ENCODE measurements around the gene ELMO1. TPM values are rescaled to one million over a fixed set of nuclear protein-coding genes. Genes with fewer than 3 reads are reported as not detected.

ELMO1 gene
- total RNA-seq, 1 experiment from 2014 or later = 1.1 TPM

- no peaks in the 10 kb centered on the region for H3K4me1 ChIP-seq (ENCODE audit: control insufficient read depth in 1 of 2, insufficient read depth in 2 of 2, low read length in 2 of 2)
- H3K4me3 ChIP-seq (replicated peaks in 1 of 2; ENCODE audit: low read depth in 1 of 2, low read length in 2 of 2) = no peak overlapping the region
- intact Hi-C loops (cut with micrococcal nuclease) = no loop called here
- no peaks in the 10 kb centered on the region for H4K20me1 ChIP-seq (ENCODE audit: insufficient read depth)
- DNase-seq (ENCODE audit: low read depth, low spot score) (no peak), ATAC-seq (no peak)
- H3K36me3 ChIP-seq (ENCODE audit: control insufficient read depth in 1 of 2, insufficient read depth in 2 of 2, low read length in 2 of 2) = no peaks in the 10 kb centered on the region
- no peaks in the 10 kb centered on the region for H3K9me3 ChIP-seq (ENCODE audit: control insufficient read depth in 1 of 2, insufficient read depth in 1 of 2, low read depth in 1 of 2, low read length in 2 of 2)
- ChIA-PET CTCF (no interaction called here), RAD21 (ENCODE audit: low non-redundant PET in 1 of 2, low total read pairs in 2 of 2, uncharacterized antibody in 2 of 2, unreplicated experiment in 2 of 2) (no interaction called here), POLR2A (no interaction called here)
- no peaks in the 10 kb centered on the region for H3K9me2 ChIP-seq (ENCODE audit: insufficient read depth)
- H3K27me3 ChIP-seq (ENCODE audit: insufficient read depth, low read length) = peaks cover 21% of the 10 kb centered on the region
- BruUV-seq (replicated peaks) = no TSS peak
- H3K4me2 ChIP-seq (ENCODE audit: low read length) = no peak overlapping the region
- no peak overlapping the region for H3K9ac ChIP-seq (ENCODE audit: low read length)
- no peak overlapping the region for H3K27ac ChIP-seq (ENCODE audit: low read depth, low read length)
- H2AFZ ChIP-seq (ENCODE audit: low read depth, low read length, poor library complexity, severe bottlenecking) = no peak overlapping the region
- TF ChIP-seq ZNF274 (IDR thresholded peaks at IDR 0.05; ENCODE audit: low read depth, low read length) (no peak), ELF1 (IDR thresholded peaks at IDR 0.05; ENCODE audit: borderline replicate concordance, low read depth) (no peak), SP1 (IDR thresholded peaks at IDR 0.05; ENCODE audit: low read depth) (no peak), EZH2phosphoT487 (IDR thresholded peaks at IDR 0.05; ENCODE audit: borderline replicate concordance) (no peak), SRF (IDR thresholded peaks at IDR 0.05; ENCODE audit: low read depth) (no peak), ATF3 (IDR thresholded peaks at IDR 0.05) (no peak), SIN3A (IDR thresholded peaks at IDR 0.05; ENCODE audit: low read depth) (no peak), CEBPB (IDR thresholded peaks at IDR 0.05; ENCODE audit: low read depth) (no peak), MAX (IDR thresholded peaks at IDR 0.05) (no peak), CBX3 (IDR thresholded peaks at IDR 0.05; ENCODE audit: low read depth) (no peak)
- no peaks in the 10 kb centered on the region for H3K79me2 ChIP-seq (ENCODE audit: insufficient read depth, low read length)
Measured at GRCh38 chr7:37342688-37343471, 105.8 kb downstream of the ELMO1 start.

GRCh38 chr7:37342176-37342687 lies 106.4 kb downstream of the ELMO1 start:
- ChIA-PET POLR2A (no interaction called here), RAD21 (ENCODE audit: low non-redundant PET in 1 of 2, low total read pairs in 2 of 2, uncharacterized antibody in 2 of 2, unreplicated experiment in 2 of 2) (no interaction called here), CTCF (no interaction called here)
- no peaks in the 10 kb centered on the region for H3K79me2 ChIP-seq (ENCODE audit: insufficient read depth, low read length)
- H3K9me3 ChIP-seq (ENCODE audit: control insufficient read depth in 1 of 2, insufficient read depth in 1 of 2, low read depth in 1 of 2, low read length in 2 of 2) = no peaks in the 10 kb centered on the region
- H3K36me3 ChIP-seq (ENCODE audit: control insufficient read depth in 1 of 2, insufficient read depth in 2 of 2, low read length in 2 of 2) = no peaks in the 10 kb centered on the region
- H3K9me2 ChIP-seq (ENCODE audit: insufficient read depth) = no peaks in the 10 kb centered on the region
- H3K4me3 ChIP-seq (replicated peaks in 1 of 2; ENCODE audit: low read depth in 1 of 2, low read length in 2 of 2) = no peak overlapping the region
- intact Hi-C loops (cut with micrococcal nuclease) = no loop called here
- ATAC-seq = no peak
- no peaks in the 10 kb centered on the region for H3K4me1 ChIP-seq (ENCODE audit: control insufficient read depth in 1 of 2, insufficient read depth in 2 of 2, low read length in 2 of 2)
- H2AFZ ChIP-seq (ENCODE audit: low read depth, low read length, poor library complexity, severe bottlenecking) = no peak overlapping the region
- no peak overlapping the region for H3K4me2 ChIP-seq (ENCODE audit: low read length)
- DNase-seq (ENCODE audit: low read depth, low spot score) = no peak
- H3K27ac ChIP-seq (ENCODE audit: low read depth, low read length) = no peak overlapping the region
- peaks cover 17% of the 10 kb centered on the region for H3K27me3 ChIP-seq (ENCODE audit: insufficient read depth, low read length)
- no peaks in the 10 kb centered on the region for H4K20me1 ChIP-seq (ENCODE audit: insufficient read depth)
- BruUV-seq (replicated peaks) = no TSS peak
- no peak overlapping the region for H3K9ac ChIP-seq (ENCODE audit: low read length)
- no peak for TF ChIP-seq RAD21 (IDR thresholded peaks at IDR 0.05; ENCODE audit: low read depth)
- TF ChIP-seq CBX3 (IDR thresholded peaks at IDR 0.05; ENCODE audit: low read depth) = no peak
- no peak for TF ChIP-seq TCF7L2 (IDR thresholded peaks at IDR 0.05; ENCODE audit: borderline replicate concordance, extremely low read depth, insufficient read depth, insufficient read length)
- TF ChIP-seq REST (IDR thresholded peaks at IDR 0.05; ENCODE audit: low read depth) = no peak
- no peak for TF ChIP-seq CEBPB (IDR thresholded peaks at IDR 0.05; ENCODE audit: low read depth)
- no peak for TF ChIP-seq EZH2phosphoT487 (IDR thresholded peaks at IDR 0.05; ENCODE audit: borderline replicate concordance)
- TF ChIP-seq EGR1 (IDR thresholded peaks at IDR 0.05; ENCODE audit: low read depth) = no peak
